AG09309 (cell line): ENCODE results near the gene PANK3.
"Not testable (repeated sequence)": the region's sequence is repeated elsewhere in the genome, so short reads cannot be mapped to it uniquely, and the experiment has no call there.

ENCODE experiments used
- DNase-seq: peaks from one replicate; pipeline ENCODE4 v3.0.0-alpha.2; 2010; ENCODE audit warnings: low read depth
- H3K4me3 ChIP-seq: 2 replicates; pipeline ENCODE4 v1.5.1; 2011; ENCODE audit warnings: mild to moderate bottlenecking, low read depth, low read length, moderate library complexity; ENCODE audit not compliant: control insufficient read depth
- CTCF ChIP-seq: IDR thresholded peaks from 2 replicates; pipeline ENCODE4 v1.5.1; 2011; ENCODE audit warnings: mild to moderate bottlenecking, low read depth, low read length, inconsistent platforms; ENCODE audit not compliant: insufficient read depth, control insufficient read depth; ENCODE audit errors: missing control alignments

The PANK3 gene

GRCh38 chr5:168598639-168599038, 19.5 kb upstream of the PANK3 start:
- TF ChIP-seq CTCF = no peak
- H3K4me3 ChIP-seq = no peak overlapping the region
- no peak for DNase-seq

GRCh38 chr5:168596927-168597326, 17.8 kb upstream of the PANK3 start:
- TF ChIP-seq CTCF = no peak
- DNase-seq = no peak
- H3K4me3 ChIP-seq = no peak overlapping the region

GRCh38 chr5:168596122-168596521, 17.0 kb upstream of the PANK3 start:
- not testable (repeated sequence) for H3K4me3 ChIP-seq, DNase-seq

- peak; percentile 25 for DNase-seq
- H3K4me3 ChIP-seq = no peak overlapping the region
- no peak for TF ChIP-seq CTCF
Measured at GRCh38 chr5:168592014-168592368, 12.8 kb upstream of the PANK3 start.

- TF ChIP-seq CTCF = no peak
- no peak overlapping the region for H3K4me3 ChIP-seq
- no peak for DNase-seq
Measured at GRCh38 chr5:168591302-168592013, 12.3 kb upstream of the PANK3 start.

- H3K4me3 ChIP-seq = no peak overlapping the region
- no peak for TF ChIP-seq CTCF
- DNase-seq = no peak
Measured at GRCh38 chr5:168590666-168591065, 11.5 kb upstream of the PANK3 start.

- DNase-seq = no peak
- TF ChIP-seq CTCF = no peak
- H3K4me3 ChIP-seq = no peak overlapping the region
Measured at GRCh38 chr5:168587987-168588386, 8.8 kb upstream of the PANK3 start.
